GM19324 (cell line): Measurements from ENCODE around the gene SETD1B.

Experiments used
- ATAC-seq: cut with Tn5 transposase; IDR thresholded peaks from one replicate; pipeline ENCODE4 v1.9.1; 2021; ENCODE audit warnings: mild to moderate bottlenecking, moderate library complexity; ENCODE audit not compliant: unreplicated experiment, low FRiP score

SETD1B gene

DNA sequence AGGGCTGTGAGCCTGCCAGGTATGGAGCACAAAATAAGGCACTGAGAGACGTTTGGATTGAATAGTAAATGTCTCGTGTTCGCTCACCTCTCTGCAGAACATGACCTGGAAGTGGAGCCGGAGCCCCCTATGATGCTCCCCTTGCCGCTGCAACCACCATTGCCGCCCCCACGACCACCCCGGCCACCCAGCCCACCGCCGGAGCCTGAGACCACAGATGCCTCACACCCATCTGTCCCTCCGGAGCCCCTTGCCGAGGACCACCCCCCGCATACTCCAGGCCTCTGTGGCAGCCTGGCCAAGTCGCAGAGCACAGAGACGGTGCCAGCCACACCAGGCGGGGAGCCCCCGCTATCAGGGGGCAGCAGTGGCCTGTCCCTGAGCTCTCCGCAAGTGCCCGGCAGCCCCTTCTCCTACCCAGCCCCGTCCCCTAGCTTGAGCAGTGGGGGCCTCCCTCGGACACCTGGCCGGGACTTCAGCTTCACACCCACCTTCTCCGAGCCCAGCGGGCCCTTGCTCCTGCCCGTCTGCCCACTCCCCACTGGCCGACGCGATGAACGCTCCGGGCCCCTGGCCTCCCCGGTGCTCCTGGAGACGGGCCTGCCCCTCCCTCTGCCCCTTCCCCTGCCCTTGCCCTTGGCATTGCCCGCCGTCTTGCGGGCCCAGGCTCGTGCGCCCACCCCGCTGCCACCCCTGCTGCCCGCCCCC is 18.7 kb downstream of the SETD1B start:
- no peak for ATAC-seq

DNA sequence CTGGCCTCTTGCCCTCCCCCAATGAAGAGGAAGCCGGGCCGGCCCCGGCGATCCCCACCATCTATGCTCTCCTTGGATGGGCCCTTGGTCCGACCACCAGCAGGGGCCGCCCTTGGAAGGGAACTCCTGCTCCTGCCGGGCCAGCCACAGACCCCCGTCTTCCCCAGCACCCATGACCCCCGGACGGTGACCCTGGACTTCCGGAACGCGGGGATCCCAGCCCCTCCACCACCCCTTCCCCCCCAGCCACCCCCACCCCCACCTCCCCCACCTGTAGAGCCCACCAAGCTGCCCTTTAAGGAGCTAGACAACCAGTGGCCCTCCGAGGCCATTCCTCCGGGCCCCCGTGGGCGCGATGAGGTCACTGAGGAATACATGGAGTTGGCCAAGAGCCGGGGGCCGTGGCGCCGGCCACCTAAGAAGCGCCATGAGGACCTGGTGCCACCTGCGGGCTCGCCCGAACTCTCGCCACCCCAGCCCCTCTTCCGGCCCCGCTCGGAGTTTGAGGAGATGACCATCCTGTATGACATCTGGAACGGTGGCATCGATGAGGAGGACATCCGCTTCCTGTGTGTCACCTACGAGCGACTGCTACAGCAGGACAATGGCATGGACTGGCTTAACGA is 19.4 kb downstream of the SETD1B start:
- no peak for ATAC-seq

DNA sequence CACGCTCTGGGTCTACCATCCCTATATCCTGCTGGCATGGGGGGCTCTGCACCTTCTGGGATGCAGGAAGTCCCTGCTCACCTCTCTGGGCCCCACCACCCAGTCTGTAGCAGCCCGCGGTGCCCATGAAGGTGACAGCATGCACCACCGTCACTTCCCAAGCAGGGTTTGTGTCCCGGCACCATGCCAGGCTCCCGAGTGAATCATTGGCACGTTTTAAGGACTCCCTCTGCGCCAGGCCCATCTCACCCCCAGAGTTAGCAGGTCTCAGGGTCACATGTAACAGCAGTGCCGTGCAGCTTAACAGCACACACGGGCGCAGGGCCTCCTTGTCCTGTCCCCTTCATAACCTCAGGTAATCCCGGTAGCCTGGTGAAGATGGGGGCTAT is 19.9 kb downstream of the SETD1B start:
- no peak for ATAC-seq

DNA sequence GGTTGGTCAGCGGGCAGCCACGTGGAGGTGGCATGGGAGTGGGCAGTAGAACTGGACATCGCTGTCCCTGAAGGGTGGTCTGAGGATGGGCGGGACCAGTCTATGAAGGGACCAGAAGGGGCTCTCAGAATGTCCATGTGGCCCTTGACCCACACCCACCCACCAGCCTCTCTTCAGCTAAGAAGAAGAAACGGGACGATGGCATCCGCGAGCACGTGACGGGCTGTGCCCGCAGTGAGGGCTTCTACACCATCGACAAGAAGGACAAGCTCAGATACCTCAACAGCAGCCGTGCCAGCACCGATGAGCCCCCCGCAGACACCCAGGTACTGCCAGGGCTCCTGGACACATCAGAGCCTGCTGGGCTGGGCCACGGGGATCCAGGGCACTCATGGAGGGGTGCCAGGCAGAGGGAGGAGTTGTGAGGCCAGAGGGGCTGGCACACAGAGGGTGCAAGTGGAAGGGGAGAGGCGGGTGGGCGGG is 21.3 kb downstream of the SETD1B start:
- ATAC-seq: no peak

GRCh38 chr12:121826318-121827150 is 22.7 kb downstream of the SETD1B start:
- ATAC-seq: no peak

DNA sequence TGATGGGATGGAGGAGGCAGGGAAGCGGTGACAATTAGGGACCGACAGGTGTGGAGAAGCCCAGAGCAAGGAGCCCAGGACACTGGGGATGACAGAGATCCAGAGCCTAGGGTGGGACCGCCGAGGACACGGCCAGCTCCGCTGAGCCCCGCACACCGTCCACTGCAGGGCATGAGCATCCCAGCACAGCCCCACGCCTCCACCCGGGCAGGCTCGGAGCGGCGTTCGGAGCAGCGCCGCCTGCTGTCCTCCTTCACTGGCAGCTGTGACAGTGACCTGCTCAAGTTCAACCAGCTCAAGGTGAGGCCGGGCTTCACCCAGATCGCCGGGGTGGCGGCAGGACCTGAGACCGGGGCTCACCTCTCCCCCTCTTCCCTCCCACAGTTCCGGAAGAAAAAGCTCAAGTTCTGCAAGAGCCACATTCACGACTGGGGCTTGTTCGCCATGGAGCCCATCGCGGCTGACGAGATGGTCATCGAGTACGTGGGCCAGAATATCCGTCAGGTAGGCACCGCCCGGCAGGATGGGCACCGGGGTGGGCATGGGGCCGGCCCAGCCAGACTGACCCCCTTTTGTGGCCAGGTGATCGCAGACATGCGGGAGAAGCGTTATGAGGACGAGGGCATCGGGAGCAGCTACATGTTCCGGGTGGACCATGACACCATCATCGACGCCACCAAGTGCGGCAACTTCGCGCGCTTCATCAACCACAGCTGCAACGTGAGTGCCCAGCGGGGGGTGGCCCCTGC is 23.7 kb downstream of the SETD1B start:
- ATAC-seq: no peak

GRCh38 chr12:121828306-121828705 is 24.5 kb downstream of the SETD1B start:
- no peak for ATAC-seq

GRCh38 chr12:121828826-121829225 is 25.0 kb downstream of the SETD1B start:
- no peak for ATAC-seq

GRCh38 chr12:121829250-121829918 is 25.6 kb downstream of the SETD1B start:
- no peak for ATAC-seq

GRCh38 chr12:121830134-121830533 is 26.3 kb downstream of the SETD1B start:
- no peak for ATAC-seq

DNA sequence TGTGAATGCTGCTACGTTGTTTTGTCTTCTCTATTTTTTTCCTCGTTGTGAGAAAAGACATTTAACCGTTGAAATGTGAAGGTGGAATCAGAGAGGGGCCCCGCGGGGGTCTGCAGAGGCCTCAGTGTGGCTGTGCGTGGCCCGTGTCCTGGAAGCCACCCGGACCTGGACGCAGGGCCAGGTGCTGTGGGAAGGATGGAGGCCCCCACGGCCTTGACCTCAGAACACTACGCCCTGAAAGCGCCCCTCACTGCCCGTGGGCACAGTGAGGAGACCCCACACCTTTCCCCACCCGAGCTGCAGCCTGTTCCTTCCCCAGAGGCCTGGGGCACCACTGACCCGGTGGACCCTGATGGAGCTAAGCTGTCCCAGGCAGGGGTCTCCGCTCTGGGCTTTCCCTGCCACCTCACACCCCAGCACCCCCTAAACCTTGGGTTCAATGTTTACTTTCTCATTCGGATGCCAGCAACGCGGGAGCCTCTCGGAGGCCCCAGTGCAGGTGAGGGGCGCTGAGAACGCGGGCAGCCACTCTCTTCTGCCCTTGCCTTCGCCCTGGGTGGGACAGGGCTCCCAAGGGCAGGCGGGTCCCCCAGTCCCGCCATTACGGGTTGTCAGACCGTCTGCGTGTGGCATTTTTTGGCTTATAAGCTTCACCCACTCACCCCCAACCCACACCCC is 26.9 kb downstream of the SETD1B start:
- no peak for ATAC-seq

DNA sequence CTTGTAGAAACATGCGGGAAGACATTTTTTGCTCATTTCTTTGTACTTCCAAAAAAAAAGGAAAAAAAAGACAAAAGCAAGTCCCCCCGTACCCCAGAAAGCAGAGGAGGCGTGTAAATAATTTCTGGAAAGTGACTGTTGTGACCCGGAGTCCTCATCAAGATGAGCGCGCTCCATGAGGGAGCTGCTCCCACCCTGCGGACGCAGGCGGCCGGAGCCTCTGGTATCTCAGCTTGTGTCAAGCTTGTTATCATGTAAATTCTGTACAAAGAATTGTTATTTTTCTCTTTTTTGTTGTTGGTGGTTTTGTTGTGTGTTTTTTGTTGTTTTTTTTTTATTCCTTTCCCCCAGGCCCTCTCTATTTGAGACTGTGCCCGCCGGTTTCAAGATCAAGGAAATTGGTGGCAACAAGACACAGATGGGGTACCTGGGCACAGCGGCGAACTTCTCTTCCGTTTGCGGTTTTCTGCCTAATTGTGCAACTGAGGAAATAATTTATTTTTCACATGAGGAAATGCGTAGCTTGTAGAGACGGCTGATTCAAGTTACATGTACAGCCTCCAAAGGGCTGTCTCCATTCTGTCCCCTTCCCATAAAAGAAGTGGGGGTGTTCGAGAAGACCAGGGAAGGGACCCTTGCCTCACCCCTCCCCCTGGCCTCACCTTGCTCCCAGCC is 27.9 kb downstream of the SETD1B start:
- no peak for ATAC-seq

- no peak for ATAC-seq
Observed at GRCh38 chr12:121837680-121838079, 33.9 kb downstream of the SETD1B start.

- ATAC-seq: no peak
Observed at GRCh38 chr12:121838126-121838525, 34.3 kb downstream of the SETD1B start.

DNA sequence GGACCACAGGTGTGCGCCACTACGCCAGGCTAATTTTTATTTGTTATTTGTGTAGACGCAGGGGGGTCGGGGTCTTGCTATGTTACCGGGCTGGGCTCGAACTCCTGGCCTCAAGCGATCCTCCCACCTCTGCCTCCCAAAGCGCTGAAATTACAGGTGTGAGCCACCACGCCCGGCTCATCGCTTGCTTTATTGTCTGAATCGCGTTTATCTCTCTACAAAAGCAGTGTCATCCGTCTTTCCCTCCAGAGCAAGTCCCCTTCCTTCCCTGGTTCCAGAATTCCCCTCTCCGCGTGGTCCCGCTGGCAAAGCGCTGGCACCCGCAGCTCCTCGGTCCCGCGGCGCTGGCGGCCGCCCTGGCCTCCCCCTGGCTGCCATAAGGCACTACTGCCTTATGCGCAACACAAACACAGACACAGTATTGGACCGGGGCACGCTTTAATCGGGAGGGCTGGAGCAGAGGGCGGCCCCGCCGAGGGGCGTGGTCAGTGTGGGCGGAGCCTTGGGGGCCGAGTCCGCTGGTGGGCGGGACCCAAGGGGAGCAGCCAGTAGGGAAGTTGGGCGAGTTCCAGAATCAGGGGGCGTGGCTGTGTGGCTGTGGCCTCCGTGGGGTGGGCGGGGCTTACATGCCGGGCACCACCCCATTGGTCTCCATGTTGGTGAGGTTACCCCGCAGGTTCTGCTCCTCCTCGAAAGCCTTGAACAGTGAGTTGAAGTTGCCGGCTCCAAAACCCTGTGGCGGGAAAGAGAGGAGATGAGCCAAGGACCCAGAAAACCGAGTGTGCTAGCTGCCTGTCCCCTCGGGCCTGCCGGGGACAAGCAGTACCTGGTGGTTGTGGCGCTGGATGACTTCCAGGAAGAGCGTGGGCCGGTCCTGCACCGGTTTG is 35.5 kb downstream of the SETD1B start:
- peak; percentile 95 for ATAC-seq

GRCh38 chr12:121839993-121840761 is 36.4 kb downstream of the SETD1B start:
- no peak for ATAC-seq

DNA sequence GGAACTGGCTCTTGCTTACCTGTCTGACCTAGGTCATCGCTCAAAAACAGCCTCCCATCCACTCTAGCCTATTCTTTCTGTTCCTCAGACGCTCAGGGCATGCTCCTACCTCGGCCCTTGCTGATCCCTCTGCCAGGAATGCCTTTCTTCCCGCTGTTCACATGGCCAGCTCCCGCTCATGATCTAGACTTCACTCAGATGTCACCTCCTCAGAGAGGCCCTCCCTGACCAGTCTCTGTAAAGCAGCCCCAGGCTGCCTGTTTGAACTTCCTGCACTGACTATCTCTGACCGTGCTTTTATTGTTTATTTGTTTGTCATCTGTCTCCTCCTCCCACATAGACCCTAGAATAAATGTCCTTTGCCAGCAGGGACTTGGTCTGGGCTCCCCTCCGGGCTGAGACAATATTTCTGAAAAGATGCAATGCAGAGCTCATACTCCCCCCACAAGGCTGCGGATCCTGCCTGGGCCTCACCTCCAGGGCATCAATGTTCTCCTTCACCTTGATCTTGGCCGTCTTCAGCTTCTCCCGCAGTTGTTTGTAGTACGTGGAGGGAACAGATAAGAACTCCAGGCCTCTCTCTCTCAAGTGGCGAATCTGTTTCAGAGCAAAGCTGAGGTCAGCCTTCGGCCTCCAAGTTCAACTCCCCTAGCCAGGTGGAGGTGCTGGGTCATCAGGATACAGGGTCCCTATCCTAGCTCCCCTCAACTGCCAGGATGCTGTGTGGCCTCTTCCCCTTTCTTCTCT is 39.6 kb downstream of the SETD1B start:
- no peak for ATAC-seq
